B cell (primary cell): Measurements from ENCODE around the gene SLC15A2. TPM values are rescaled to one million over a fixed set of nuclear protein-coding genes. Genes with fewer than 3 reads are reported as not detected.

Experiments used
- ATAC-seq: fragments of 200-7000 bp; cut with Tn5 transposase; one replicate; pipeline ENCODE4 v1.10.0; 2021; ENCODE audit warnings: low read depth, mild to moderate bottlenecking, moderate number of reproducible peaks, moderate library complexity
- CTCF ChIA-PET: fragments of 350-600 bp; sonication (Branson Sonifier 250); formaldehyde crosslinking; loops from one replicate; lab custom pipeline; 2021; ENCODE audit warnings: antibody characterized with exemption, inconsistent platforms; lab: Charles Lee
- POLR2A ChIA-PET: fragments of 350-600 bp; sonication (Branson Sonifier 250); formaldehyde crosslinking; loops from one replicate; lab custom pipeline; 2021; ENCODE audit warnings: antibody characterized with exemption; lab: Charles Lee
- DNase-seq: peaks from one replicate; pipeline ENCODE4 v3.0.0; 2013
- H2AFZ ChIP-seq: 2 replicates; pipeline ENCODE4 v1.6.1; 2012; ENCODE audit warnings: mild to moderate bottlenecking, low read depth, low read length; ENCODE audit not compliant: insufficient read depth, poor library complexity, severe bottlenecking
- H3K27ac ChIP-seq, 2 donors: 1 replicate in 1 of 2; 2 replicates in 1 of 2; pipeline ENCODE4 v1.5.1; 2012 to 2013; ENCODE audit warnings: low read length in 2 of 2, mild to moderate bottlenecking in 2 of 2, moderate library complexity in 1 of 2
- H3K27me3 ChIP-seq, 4 experiments: fragments of 200-600 bp in 1 of 4; sonication (generic) in 1 of 4; replicated peaks in 1 of 4; 1 replicate in 2 of 4; 2 replicates in 2 of 4; pipeline versions ENCODE4 v1.6.1 to v1.7.0; 2013 to 2016; ENCODE audit warnings: low read length in 3 of 4, mild to moderate bottlenecking in 2 of 4, mixed read lengths in 1 of 4, moderate library complexity in 1 of 4; ENCODE audit not compliant: insufficient read depth in 4 of 4, control insufficient read depth in 3 of 4; ENCODE audit errors: control extremely low read depth in 1 of 4
- H3K36me3 ChIP-seq, 2 experiments: replicated peaks in 1 of 2; 1 replicate in 1 of 2; 2 replicates in 1 of 2; pipeline versions ENCODE4 v1.6.1 to v1.7.1; 2013; ENCODE audit warnings: low read length in 1 of 2; ENCODE audit not compliant: insufficient read depth in 2 of 2, control insufficient read depth in 1 of 2; ENCODE audit errors: control extremely low read depth in 1 of 2, extremely low read depth in 1 of 2
- H3K4me1 ChIP-seq, 2 donors: fragments of 200-600 bp in 1 of 2; sonication (generic) in 1 of 2; 1 replicate in 1 of 2; 2 replicates in 1 of 2; pipeline versions ENCODE4 v1.5.1 to v1.6.1; 2013 to 2017; ENCODE audit warnings: low read length in 2 of 2; ENCODE audit not compliant: control insufficient read depth in 2 of 2, insufficient read depth in 2 of 2
- H3K4me2 ChIP-seq: replicated peaks from 2 replicates; pipeline ENCODE3; 2012; ENCODE audit warnings: mild to moderate bottlenecking, low read depth, low read length; ENCODE audit not compliant: poor library complexity, severe bottlenecking
- H3K4me3 ChIP-seq, 5 experiments: fragments of 200-600 bp in 1 of 5; sonication (generic) in 1 of 5; 1 replicate in 3 of 5; 2 replicates in 2 of 5; pipeline versions ENCODE4 v1.5.1 to v1.7.0; 2011 to 2016; ENCODE audit warnings: low read length in 4 of 5, mild to moderate bottlenecking in 4 of 5, low read depth in 2 of 5, control low read depth in 1 of 5, moderate library complexity in 1 of 5; ENCODE audit not compliant: insufficient read depth in 1 of 5; ENCODE audit errors: control extremely low read depth in 1 of 5, extremely low read depth in 1 of 5
- H3K79me2 ChIP-seq: fragments of 200-600 bp; sonication (generic); one replicate; pipeline ENCODE4 v1.6.0; 2016; ENCODE audit warnings: low read length; ENCODE audit not compliant: control insufficient read depth, insufficient read depth
- H3K9ac ChIP-seq: fragments of 200-600 bp; sonication (generic); 2 replicates; pipeline ENCODE4 v1.6.1; 2017; ENCODE audit warnings: mild to moderate bottlenecking, low read length, moderate library complexity
- H3K9me3 ChIP-seq, 3 donors: one replicate each; pipeline versions ENCODE4 v1.6.1 to v1.7.1; 2013; ENCODE audit warnings: low read length in 2 of 3; ENCODE audit not compliant: control insufficient read depth in 2 of 3, insufficient read depth in 1 of 3; ENCODE audit errors: control extremely low read depth in 1 of 3
- H4K20me1 ChIP-seq: 2 replicates; pipeline ENCODE4 v1.6.0; 2012; ENCODE audit warnings: mild to moderate bottlenecking, low read length; ENCODE audit not compliant: insufficient read depth, control insufficient read depth, poor library complexity, severe bottlenecking
- H3K27ac Mint-ChIP-seq: one replicate; pipeline ENCODE4 v1.8.0; 2021; ENCODE audit warnings: mixed read lengths
- H3K27me3 Mint-ChIP-seq: one replicate; pipeline ENCODE4 v1.8.0; 2021; ENCODE audit warnings: mixed read lengths
- H3K4me1 Mint-ChIP-seq: one replicate; pipeline ENCODE4 v1.8.0; 2021; ENCODE audit warnings: mixed read lengths
- H3K4me3 Mint-ChIP-seq: one replicate; pipeline ENCODE4 v1.8.0; 2021; ENCODE audit warnings: mixed read lengths
- H3K9me3 Mint-ChIP-seq: one replicate; pipeline ENCODE4 v1.8.0; 2022; ENCODE audit warnings: mixed read lengths; ENCODE audit not compliant: insufficient read depth
- CTCF ChIP-seq: fragments of 200-600 bp; IDR thresholded peaks from one replicate; pipeline ENCODE4 v1.8.0; 2022; ENCODE audit warnings: antibody characterized with exemption, mild to moderate bottlenecking
- EZH2 ChIP-seq: IDR thresholded peaks from 2 replicates; pipeline ENCODE4 v1.6.1; 2012; ENCODE audit warnings: borderline replicate concordance, low read depth, mild to moderate bottlenecking, moderate library complexity, low read length; ENCODE audit not compliant: insufficient read depth, poor library complexity, severe bottlenecking
- WGBS: methylation state at CpG from one replicate; pipeline ENCODE4 v1.1.5; 2013; ENCODE audit warnings: missing lambda C conversion rate; ENCODE audit not compliant: insufficient coverage; 5-methylcytosine and 5-hydroxymethylcytosine counted together
- intact Hi-C: fragments of 100-400 bp; cut with micrococcal nuclease; formaldehyde crosslinking; loops from one replicate; pipeline ENCODE4 v1.10.0; 2022
- polyA plus RNA-seq: library from polyadenylated mRNA; depleted of rRNA; stranded (reverse); fragments of >200 nt; gene quantifications from 2 replicates; pipeline ENCODE4 v1.2.3, GENCODE V29; 2012
- total RNA-seq, 2 donors: library from RNA; stranded (reverse); fragments of 120-200 nt in 1 of 2; gene quantifications; 1 replicate in 1 of 2; 2 replicates in 1 of 2; pipeline versions ENCODE4 v1.2.3 to v1.2.4, GENCODE V29; 2013 to 2022

Gene SLC15A2
- total and polyA plus RNA-seq, 2 donors (not counting 1 experiment from before 2014, with no cell fraction given): 13.1 to 16.9 TPM

GRCh38 chr3:121943431-121943830 is 49.2 kb downstream of the SLC15A2 start:
- no peak overlapping the region for H3K4me3 ChIP-seq
- no peaks in the 10 kb centered on the region for H3K79me2 ChIP-seq
- no peak overlapping the region for H3K4me3 Mint-ChIP-seq
- DNase-seq (no peak), ATAC-seq (no peak)
- H3K9ac ChIP-seq: no peak overlapping the region
- H3K27ac ChIP-seq: no peak overlapping the region
- no peaks in the 10 kb centered on the region for H3K4me1 Mint-ChIP-seq
- H2AFZ ChIP-seq: no peak overlapping the region
- H3K9me3 Mint-ChIP-seq: no peaks in the 10 kb centered on the region
- H3K9me3 ChIP-seq: no peaks in the 10 kb centered on the region
- H3K4me2 ChIP-seq: no peak overlapping the region
- no peaks in the 10 kb centered on the region for H4K20me1 ChIP-seq
- no peak overlapping the region for H3K27ac Mint-ChIP-seq
- no peaks in the 10 kb centered on the region for H3K27me3 Mint-ChIP-seq
- TF ChIP-seq EZH2 (no peak), CTCF (no peak)
- intact Hi-C loops: no loop called here
- ChIA-PET POLR2A (no interaction called here), CTCF (interaction anchor here (0.6 kb wide), 1 partner anchor 32 kb away, joined by 3 read pairs; no protein-coding TSS in a partner anchor)
- no peaks in the 10 kb centered on the region for H3K27me3 ChIP-seq
- H3K36me3 ChIP-seq: peaks cover 18 to 54% of the 10 kb centered on the region in 2 experiments
- no peaks in the 10 kb centered on the region for H3K4me1 ChIP-seq

GRCh38 chr3:121948641-121949040 is 54.4 kb downstream of the SLC15A2 start:
- peaks cover 5 to 14% (median 6%) of the 10 kb centered on the region in 3 donors for H3K9me3 ChIP-seq
- DNase-seq: no peak
- ATAC-seq: no peak
- ChIA-PET CTCF (no interaction called here), POLR2A (no interaction called here)
- H3K9me3 Mint-ChIP-seq: peaks cover 4% of the 10 kb centered on the region
- H3K4me1 Mint-ChIP-seq: no peaks in the 10 kb centered on the region
- H3K4me3 ChIP-seq: no peak overlapping the region
- no peaks in the 10 kb centered on the region for H3K4me1 ChIP-seq
- H3K27me3 Mint-ChIP-seq: no peaks in the 10 kb centered on the region
- H3K9ac ChIP-seq: no peak overlapping the region
- H3K36me3 ChIP-seq: peaks cover 9 to 12% of the 10 kb centered on the region in 2 experiments
- no peak overlapping the region for H3K27ac Mint-ChIP-seq
- TF ChIP-seq CTCF (no peak), EZH2 (no peak)
- no peak overlapping the region for H3K4me2 ChIP-seq
- no peak overlapping the region for H2AFZ ChIP-seq
- H3K27ac ChIP-seq: no peak overlapping the region
- H3K27me3 ChIP-seq: no peaks in the 10 kb centered on the region
- H3K4me3 Mint-ChIP-seq: no peak overlapping the region
- no peaks in the 10 kb centered on the region for H3K79me2 ChIP-seq
- intact Hi-C loops: no loop called here
- WGBS: no CpG with 5 or more reads among the region's 1 CpG
- H4K20me1 ChIP-seq: no peaks in the 10 kb centered on the region
